ENCODE measurements around the gene ACOT2.

ACOT2 gene

GRCh38 chr14:73623504-73624054, 54.6 kb downstream of the ACOT2 start:
- Mint-ChIP-seq H3K4me1 (ENCODE audit: low read depth) (no peaks in the 10 kb centered on the region), H3K36me3 (no peaks in the 10 kb centered on the region), H3K9me3 (ENCODE audit: low read depth) (no peaks in the 10 kb centered on the region), H3K27me3 (no peaks in the 10 kb centered on the region), H3K4me3 (no peak overlapping the region), H3K27ac (no peak overlapping the region)
